Measurements from ENCODE around the gene EIF2B4.
"Not testable (repeated sequence)": the region's sequence is repeated elsewhere in the genome, so short reads cannot be mapped to it uniquely, and the experiment has no call there.

The EIF2B4 gene

DNA sequence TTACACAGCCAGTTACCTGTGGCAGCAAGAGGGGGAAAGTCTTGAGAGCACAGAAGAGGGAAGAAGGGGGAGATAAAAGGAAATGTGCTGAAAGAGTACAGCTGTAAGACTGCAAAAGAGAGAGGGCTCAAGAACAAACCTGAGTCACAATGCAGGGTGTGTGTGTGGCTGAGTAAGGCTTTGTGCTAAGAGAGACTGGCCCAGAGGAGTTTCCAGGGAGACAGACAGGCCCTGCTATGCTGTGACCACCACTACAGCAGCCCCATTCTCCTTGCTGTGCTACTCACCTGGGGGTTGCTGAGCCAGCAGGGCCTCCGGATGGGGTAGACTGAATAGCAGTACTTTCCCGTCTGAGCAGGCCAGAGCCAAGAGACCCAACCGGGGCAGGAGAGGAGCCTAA, 34.8 kb downstream of the EIF2B4 start:
- no peak for DNase-seq

- no peak for DNase-seq
These were observed 45.4 kb downstream of the EIF2B4 start for GRCh38 chr2:27324720-27325119.

DNA sequence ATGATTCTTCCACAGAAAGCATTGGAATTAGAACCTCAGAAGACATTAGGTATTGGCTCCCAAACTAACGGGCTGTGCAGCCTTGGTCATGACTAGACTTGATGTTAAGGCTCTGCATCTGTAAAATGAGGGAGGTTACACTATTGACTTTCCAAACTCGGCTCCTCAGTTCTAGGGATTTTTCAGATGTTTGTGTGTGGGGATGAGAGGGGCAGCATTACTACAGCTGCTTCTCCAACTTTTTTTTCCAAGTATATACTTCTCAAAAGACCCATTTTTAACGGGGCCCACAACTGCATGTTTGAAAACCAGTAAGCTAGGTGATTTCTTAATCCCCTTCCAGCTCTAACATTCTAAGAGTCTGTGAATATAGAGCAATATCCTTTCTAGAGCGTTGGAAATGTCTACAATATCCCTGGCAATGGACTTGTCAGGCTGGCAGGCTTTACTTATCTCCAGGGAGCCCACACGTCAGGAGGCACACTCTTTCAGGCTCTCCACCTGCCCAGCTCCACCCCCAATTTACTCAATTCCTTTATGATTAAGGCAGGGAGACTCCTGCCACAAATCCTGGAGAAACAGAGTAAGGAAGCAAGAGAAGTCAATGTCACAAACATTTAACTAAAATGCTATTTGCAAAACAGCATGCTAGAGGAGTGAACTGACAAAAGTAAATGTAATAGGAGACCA, 46.4 kb downstream of the EIF2B4 start:
- DNase-seq, result no peak

DNA sequence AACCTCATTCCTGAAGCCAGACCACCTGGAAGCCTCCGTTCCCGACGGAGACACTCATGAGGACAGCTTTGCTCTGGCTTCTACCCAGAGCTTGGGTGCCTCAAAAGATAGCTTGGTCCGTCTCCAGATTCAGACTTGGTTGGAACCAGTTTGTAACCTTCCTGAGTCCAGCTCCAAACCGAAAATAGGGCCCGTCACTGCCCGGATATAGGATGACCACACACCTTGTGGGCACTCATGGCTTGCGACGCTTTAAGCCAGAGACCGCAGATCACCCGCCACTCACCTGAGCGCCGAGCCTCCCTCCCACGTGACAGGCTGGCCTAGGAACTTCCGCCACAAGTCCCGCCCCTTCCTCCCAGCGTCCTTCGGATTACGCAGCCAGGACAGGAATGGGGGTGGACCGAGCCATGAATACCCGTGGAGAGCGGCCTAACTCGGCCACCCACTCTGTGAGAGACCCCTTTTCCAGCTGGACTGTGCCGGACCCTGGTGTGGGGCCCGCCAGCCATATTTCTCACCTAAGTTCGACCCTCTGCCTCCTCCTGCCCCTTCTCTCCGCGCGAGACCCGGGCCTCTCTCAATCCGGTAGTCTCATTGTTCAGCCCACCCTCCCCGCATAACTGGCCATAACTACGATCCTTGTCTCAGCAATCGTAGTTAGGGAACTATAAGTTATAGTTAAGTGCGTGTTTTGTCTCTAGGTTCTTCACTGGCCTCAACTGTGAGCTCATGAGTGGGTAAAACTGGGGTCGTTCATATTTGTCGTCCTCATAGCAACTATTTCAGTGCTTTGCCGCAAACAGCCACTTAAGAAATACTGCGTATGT, 47.2 kb downstream of the EIF2B4 start, which contains the start of gene MPV17:
Gene MPV17, minus strand, starts transcription at position 332 of the 830 bp plus-strand sequence. CDS start 580 bp downstream, outside the sequence.
- peak; percentile 89 for DNase-seq

DNA sequence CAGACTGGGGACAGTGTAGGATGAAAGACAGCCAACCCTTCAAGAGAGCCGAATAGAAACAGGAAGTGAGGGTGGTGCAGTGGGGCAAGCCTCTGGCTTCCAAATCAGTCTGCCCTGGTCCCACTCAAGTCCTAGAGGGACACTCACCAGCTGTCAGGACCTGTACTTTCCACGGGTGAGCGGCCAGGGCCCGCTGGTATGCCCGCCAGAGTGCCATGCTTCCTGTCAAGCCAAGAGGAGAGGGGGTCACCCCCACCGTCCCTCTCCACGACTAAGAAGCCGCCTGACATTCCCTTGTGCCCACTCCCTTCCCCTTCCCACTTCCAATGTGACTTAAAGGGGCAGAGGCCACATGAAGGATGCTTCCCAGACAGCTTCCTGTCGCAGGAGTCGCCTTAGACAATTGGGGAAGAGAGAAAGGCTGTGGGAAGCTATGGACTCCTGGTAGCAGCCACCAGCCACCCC, 47.8 kb downstream of the EIF2B4 start:
- no peak for DNase-seq

DNA sequence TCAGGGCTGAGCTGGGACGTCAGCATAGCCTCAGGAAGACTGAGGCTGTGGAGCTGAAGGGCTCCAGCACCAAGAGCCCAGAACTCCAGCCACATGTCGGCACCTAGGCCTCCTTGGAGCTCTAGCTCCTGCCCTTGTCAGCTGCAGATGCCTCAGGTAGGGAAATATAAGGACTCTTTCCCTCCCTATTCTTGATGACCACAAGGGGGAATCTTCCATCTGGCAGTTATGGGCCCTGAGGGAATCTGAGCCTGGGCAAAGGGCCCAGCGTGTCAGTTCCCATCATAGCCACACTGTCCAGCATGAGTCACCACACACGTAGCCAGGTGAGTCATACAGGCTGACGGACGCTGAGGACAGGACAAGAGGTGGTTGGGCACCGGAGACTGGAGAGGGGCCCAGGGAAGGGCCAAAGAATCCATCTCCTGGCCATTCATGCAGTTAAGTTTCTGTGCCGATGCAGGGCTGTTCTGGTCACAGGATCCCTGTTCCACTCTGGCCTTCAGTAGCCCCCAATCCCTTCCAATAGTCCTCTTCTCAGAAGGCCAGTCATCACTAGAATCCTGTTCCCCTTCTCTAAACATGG, 49.1 kb downstream of the EIF2B4 start:
- peak; percentile 18 for DNase-seq

DNA sequence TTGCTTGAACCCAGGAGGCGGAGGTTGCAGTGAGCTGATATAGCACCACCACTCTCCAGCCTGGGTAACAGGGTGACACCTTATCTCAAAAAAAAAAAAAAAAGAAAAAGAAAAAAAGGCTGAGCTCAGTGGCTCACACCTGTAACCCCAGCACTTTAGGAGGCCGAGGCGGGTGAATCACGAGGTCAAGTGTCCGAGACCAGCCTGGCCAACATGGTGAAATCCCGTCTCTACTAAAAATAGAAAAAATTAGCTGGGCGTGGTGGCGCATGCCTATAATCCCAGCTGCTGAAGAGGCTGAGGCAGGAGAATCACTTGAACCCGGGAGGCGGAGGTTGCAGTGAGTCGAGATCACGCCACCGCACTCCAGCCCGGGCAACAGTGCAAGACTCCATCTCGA, 50.3 kb downstream of the EIF2B4 start:
- DNase-seq, result not testable (repeated sequence)

DNA sequence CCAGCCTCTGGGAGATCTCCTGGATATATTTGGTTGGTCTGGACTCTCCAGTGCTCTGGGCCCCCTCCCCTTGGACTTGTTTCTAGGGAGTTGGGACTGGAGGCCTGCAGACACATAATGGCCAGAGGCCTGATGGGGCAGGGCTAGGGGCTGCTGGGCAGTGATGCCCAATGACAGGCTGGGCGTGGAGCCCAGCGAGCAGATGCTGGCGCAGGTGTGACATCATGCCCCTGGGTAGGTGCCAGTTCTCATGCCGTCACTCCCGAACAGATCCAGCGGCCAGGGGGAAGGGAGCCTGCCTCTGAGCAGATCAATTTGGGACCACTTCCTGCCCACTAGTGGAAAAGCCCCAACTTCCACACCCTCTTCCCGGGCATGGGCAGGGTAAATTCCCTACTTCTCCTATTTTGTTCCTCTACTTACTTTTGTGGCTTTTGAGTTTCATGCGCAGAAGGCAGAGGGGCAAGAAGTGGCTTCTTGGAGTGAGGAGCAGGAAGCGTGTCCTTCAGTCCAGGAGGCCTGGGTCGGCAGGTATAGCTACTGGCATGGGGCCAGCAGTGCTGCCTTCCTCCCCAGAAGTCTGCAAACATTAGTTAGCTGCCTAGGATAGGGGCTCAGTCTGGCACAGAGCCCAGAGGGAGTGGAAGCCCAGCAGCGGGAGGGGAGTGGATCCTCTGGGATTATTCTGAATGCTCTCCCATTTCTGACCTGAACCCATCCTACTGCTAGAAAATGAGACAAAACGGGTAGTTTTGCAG, 53.3 kb downstream of the EIF2B4 start:
- DNase-seq, result peak; percentile 89

GRCh38 chr2:27315122-27315521, 55.0 kb downstream of the EIF2B4 start:
- DNase-seq, result no peak

DNA sequence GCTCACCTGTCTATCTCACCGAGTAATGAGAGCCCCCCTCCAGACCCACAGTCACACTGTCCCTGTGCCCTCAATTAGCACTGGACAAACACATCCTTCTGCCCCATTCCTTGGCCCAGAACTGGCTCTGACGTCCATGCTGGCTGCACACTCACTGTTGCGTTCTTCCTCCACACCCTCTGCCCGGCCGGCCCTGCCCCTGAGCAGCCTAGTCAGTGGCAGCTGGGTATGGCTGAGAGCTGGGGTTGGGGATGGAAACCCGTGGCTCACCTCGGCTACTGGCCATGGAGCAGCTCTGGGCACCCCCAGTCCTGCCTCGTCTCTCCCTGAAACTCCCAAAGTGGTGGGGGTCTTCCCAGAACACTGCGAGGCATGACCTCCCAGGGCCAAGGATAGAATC, 55.4 kb downstream of the EIF2B4 start:
- no peak for DNase-seq
